ENCODE data around the gene HTR4. TPM values are rescaled to one million over a fixed set of nuclear protein-coding genes. Genes with fewer than 3 reads are reported as not detected.

Gene HTR4
- total RNA-seq, 1 experiment from 2014 or later: not detected

- H3K4me3 ChIP-seq (replicated peaks in 1 of 2; ENCODE audit: low read depth in 1 of 2, low read length in 2 of 2): no peak overlapping the region
- H2AFZ ChIP-seq (ENCODE audit: low read depth, low read length, poor library complexity, severe bottlenecking): no peak overlapping the region
- POLR2A ChIA-PET: no interaction called here
- no peaks in the 10 kb centered on the region for H3K4me1 ChIP-seq (ENCODE audit: control insufficient read depth in 1 of 2, insufficient read depth in 2 of 2, low read length in 2 of 2)
- DNase-seq (ENCODE audit: low read depth, low spot score): no peak
- H3K9me3 ChIP-seq (ENCODE audit: control insufficient read depth in 1 of 2, insufficient read depth in 1 of 2, low read depth in 1 of 2, low read length in 2 of 2): no peaks in the 10 kb centered on the region
- H3K79me2 ChIP-seq (ENCODE audit: insufficient read depth, low read length): no peaks in the 10 kb centered on the region
- no peak overlapping the region for H3K4me2 ChIP-seq (ENCODE audit: low read length)
- H4K20me1 ChIP-seq (ENCODE audit: insufficient read depth): no peaks in the 10 kb centered on the region
- RAD21 ChIA-PET (ENCODE audit: low non-redundant PET in 1 of 2, low total read pairs in 2 of 2, uncharacterized antibody in 2 of 2, unreplicated experiment in 2 of 2): no interaction called here
- peaks cover 31% of the 10 kb centered on the region for H3K27me3 ChIP-seq (ENCODE audit: insufficient read depth, low read length)
- intact Hi-C loops (cut with micrococcal nuclease): no loop called here
- ATAC-seq: no peak
- no peaks in the 10 kb centered on the region for H3K9me2 ChIP-seq (ENCODE audit: insufficient read depth)
- no peak overlapping the region for H3K27ac ChIP-seq (ENCODE audit: low read depth, low read length)
- no TSS peak for BruUV-seq (replicated peaks)
- H3K9ac ChIP-seq (ENCODE audit: low read length): no peak overlapping the region
- CTCF ChIA-PET: interaction anchor here (1.4 kb wide), 1 partner anchor 188 kb away, joined by 3 read pairs; no protein-coding TSS in a partner anchor
- H3K36me3 ChIP-seq (ENCODE audit: control insufficient read depth in 1 of 2, insufficient read depth in 2 of 2, low read length in 2 of 2): no peaks in the 10 kb centered on the region
- TF ChIP-seq SP1 (IDR thresholded peaks at IDR 0.05; ENCODE audit: low read depth): no peak
- TF ChIP-seq FOSL1 (IDR thresholded peaks at IDR 0.05; ENCODE audit: low read depth): no peak
- TF ChIP-seq ZFX (IDR thresholded peaks at IDR 0.05): no peak
- TF ChIP-seq REST (IDR thresholded peaks at IDR 0.05; ENCODE audit: low read depth): no peak
- no peak for TF ChIP-seq CBX3 (IDR thresholded peaks at IDR 0.05; ENCODE audit: low read depth)
- no peak for TF ChIP-seq SIN3A (IDR thresholded peaks at IDR 0.05; ENCODE audit: low read depth)
- TF ChIP-seq TCF7L2 (IDR thresholded peaks at IDR 0.05; ENCODE audit: borderline replicate concordance, extremely low read depth, insufficient read depth, insufficient read length): no peak
- no peak for TF ChIP-seq ATF3 (IDR thresholded peaks at IDR 0.05)
- TF ChIP-seq RAD21 (IDR thresholded peaks at IDR 0.05; ENCODE audit: low read depth): no peak
- no peak for TF ChIP-seq EGR1 (IDR thresholded peaks at IDR 0.05; ENCODE audit: low read depth)
- no peak for TF ChIP-seq YY1 (IDR thresholded peaks at IDR 0.05; ENCODE audit: extremely low read depth, insufficient replicate concordance, low read depth, low read length)
- TF ChIP-seq ZNF274 (IDR thresholded peaks at IDR 0.05; ENCODE audit: low read depth, low read length): no peak
- TF ChIP-seq CEBPB (IDR thresholded peaks at IDR 0.05; ENCODE audit: low read depth): no peak
- TF ChIP-seq EZH2 (IDR thresholded peaks at IDR 0.05): no peak
- TF ChIP-seq MAX (IDR thresholded peaks at IDR 0.05): no peak
- no peak for TF ChIP-seq JUND (IDR thresholded peaks at IDR 0.05)
- TF ChIP-seq ELF1 (IDR thresholded peaks at IDR 0.05; ENCODE audit: borderline replicate concordance, low read depth): no peak
Measured at GRCh38 chr5:148542812-148543211, 111.5 kb downstream of the HTR4 start.
